Measurements from ENCODE around the gene EDAR. TPM values are rescaled to one million over a fixed set of nuclear protein-coding genes. Genes with fewer than 3 reads are reported as not detected.

The EDAR gene
- total and polyA plus RNA-seq, 10 of the 15 experiments (the other 5 are each of a cell fraction or from before 2014, with no cell fraction given) = 0.04 TPM; not detected in 9

DNA sequence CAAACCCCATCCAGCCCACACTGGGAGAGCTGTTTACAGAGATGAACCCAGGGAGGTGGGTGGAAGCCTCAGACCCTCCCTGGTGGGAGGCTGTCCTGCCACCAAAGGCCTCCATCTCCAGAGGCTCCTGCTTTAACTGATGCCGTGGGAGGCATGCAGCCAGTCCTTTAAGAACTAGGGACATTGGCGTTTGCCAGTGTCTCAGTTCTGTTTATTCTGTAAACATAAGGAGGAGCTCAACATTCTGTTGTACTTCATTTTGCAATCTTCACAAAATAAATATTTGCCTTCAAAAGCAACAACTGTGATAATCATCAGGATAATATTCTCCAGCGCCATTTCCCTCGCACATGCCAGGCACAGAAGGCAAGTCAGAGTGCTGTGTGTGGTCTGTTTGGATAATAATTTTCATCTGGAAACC lies 6.8 kb downstream of the EDAR start:
- WGBS (ENCODE audit: insufficient coverage, insufficient replicate concordance, low lambda C conversion rate, missing lambda C conversion rate) = 58% methylated on average over 4 of the region's 4 CpGs
- CTCF ChIA-PET = no interaction called here
- SMC1A ChIA-PET (ENCODE audit: uncharacterized antibody, unreplicated experiment) = no interaction called here
- Histone ChIP-seq H3K79me2 (ENCODE audit: control insufficient read depth, insufficient read depth, low read length) (no peaks in the 10 kb centered on the region), H3K27me3 (replicated peaks in 1 of 2; ENCODE audit: control insufficient read depth in 2 of 2, insufficient read depth in 2 of 2, low read length in 1 of 2) (peaks cover 0 to 1% of the 10 kb centered on the region in 2 experiments; a peak in 2 of 4 replicates), H3K9me3 (replicated peaks; ENCODE audit: control insufficient read depth, insufficient read depth, low read length) (no peaks in the 10 kb centered on the region), H3K27ac (ENCODE audit: control insufficient read depth, insufficient read depth) (no peak overlapping the region), H3K4me2 (ENCODE audit: control insufficient read depth, insufficient read depth) (no peak overlapping the region), H3K4me1 (ENCODE audit: control insufficient read depth, insufficient read depth, low read length) (no peaks in the 10 kb centered on the region), H3K36me3 (ENCODE audit: control insufficient read depth in 2 of 2, insufficient read depth in 2 of 2, low read length in 1 of 2) (no peaks in the 10 kb centered on the region), H2AFZ (ENCODE audit: control insufficient read depth, low read depth, low read length) (no peak overlapping the region), H3K9ac (ENCODE audit: control insufficient read depth, insufficient read depth, low read length) (no peak overlapping the region), H3K4me3 (no peak overlapping the region), H4K20me1 (ENCODE audit: control insufficient read depth, insufficient read depth) (no peaks in the 10 kb centered on the region)
- ATAC-seq (no peak), FAIRE-seq (no peak), DNase-seq (ENCODE audit: low read depth, low spot score) (no peak)
- TF ChIP-seq MTA3 (IDR thresholded peaks at IDR 0.05; ENCODE audit: borderline replicate concordance, low read length) (no peak), WRNIP1 (IDR thresholded peaks at IDR 0.05; ENCODE audit: borderline replicate concordance, low read depth, low read length) (no peak), NFYA (IDR thresholded peaks at IDR 0.05; ENCODE audit: borderline replicate concordance, low read depth, low read length) (no peak), CEBPB (IDR thresholded peaks at IDR 0.05; ENCODE audit: borderline replicate concordance in 1 of 2, low read depth in 2 of 2, low read length in 2 of 2) (no peak), RAD51 (IDR thresholded peaks at IDR 0.05) (no peak), ZNF274 (IDR thresholded peaks at IDR 0.05; ENCODE audit: insufficient read depth, insufficient read length) (no peak)
- TF ChIP-seq, protein P1, sequence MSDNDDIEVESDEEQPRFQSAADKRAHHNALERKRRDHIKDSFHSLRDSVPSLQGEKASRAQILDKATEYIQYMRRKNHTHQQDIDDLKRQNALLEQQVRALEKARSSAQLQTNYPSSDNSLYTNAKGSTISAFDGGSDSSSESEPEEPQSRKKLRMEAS (IDR thresholded peaks at IDR 0.05; ENCODE audit: low read depth, low read length) = no peak
- in situ Hi-C loops (cut with MboI) (no loop called here), intact Hi-C loops (cut with micrococcal nuclease; ENCODE audit: unreplicated experiment) (no loop called here)
- POLR2A ChIA-PET = no interaction called here
- no TSS peak for BruUV-seq (replicated peaks)
- RAD21 ChIA-PET (ENCODE audit: unreplicated experiment) = no interaction called here

DNA sequence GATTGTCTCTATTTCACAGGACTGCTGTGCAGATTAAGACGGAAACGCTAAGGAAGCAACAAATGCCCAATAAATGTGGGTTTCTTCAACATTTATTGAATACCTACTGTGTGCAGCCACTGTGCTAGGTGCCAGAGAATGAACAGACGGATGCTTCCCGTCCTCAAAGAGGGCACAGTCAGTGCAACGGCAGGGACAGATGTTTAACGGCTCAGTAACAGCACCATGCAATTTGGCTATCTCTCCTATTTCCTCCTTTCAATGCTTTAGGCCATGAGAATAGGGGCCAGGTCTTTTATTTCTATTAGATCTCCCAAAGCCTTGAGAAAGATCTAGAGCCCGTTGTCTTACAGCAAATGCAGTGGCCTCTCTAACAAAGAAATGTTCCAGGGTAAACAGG lies 7.2 kb downstream of the EDAR start:
- TF ChIP-seq MYC (IDR thresholded peaks at IDR 0.05; ENCODE audit: insufficient read depth, insufficient read length, insufficient replicate concordance, low read length, severe bottlenecking) = no peak
- TF ChIP-seq, protein P2, sequence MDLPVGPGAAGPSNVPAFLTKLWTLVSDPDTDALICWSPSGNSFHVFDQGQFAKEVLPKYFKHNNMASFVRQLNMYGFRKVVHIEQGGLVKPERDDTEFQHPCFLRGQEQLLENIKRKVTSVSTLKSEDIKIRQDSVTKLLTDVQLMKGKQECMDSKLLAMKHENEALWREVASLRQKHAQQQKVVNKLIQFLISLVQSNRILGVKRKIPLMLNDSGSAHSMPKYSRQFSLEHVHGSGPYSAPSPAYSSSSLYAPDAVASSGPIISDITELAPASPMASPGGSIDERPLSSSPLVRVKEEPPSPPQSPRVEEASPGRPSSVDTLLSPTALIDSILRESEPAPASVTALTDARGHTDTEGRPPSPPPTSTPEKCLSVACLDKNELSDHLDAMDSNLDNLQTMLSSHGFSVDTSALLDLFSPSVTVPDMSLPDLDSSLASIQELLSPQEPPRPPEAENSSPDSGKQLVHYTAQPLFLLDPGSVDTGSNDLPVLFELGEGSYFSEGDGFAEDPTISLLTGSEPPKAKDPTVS (IDR thresholded peaks at IDR 0.05; ENCODE audit: low read depth, low read length) = no peak
- TF ChIP-seq, protein P3, sequence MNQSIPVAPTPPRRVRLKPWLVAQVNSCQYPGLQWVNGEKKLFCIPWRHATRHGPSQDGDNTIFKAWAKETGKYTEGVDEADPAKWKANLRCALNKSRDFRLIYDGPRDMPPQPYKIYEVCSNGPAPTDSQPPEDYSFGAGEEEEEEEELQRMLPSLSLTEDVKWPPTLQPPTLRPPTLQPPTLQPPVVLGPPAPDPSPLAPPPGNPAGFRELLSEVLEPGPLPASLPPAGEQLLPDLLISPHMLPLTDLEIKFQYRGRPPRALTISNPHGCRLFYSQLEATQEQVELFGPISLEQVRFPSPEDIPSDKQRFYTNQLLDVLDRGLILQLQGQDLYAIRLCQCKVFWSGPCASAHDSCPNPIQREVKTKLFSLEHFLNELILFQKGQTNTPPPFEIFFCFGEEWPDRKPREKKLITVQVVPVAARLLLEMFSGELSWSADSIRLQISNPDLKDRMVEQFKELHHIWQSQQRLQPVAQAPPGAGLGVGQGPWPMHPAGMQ (IDR thresholded peaks at IDR 0.05; ENCODE audit: borderline replicate concordance) = no peak
- TF ChIP-seq RB1 (IDR thresholded peaks at IDR 0.05; ENCODE audit: borderline replicate concordance) = no peak
- TF ChIP-seq SMAD1 (IDR thresholded peaks at IDR 0.05; ENCODE audit: low read depth, partially characterized antibody) = no peak
- TF ChIP-seq JUND (IDR thresholded peaks at IDR 0.05; ENCODE audit: low read depth, low read length) = no peak
- no peak for TF ChIP-seq ASH2L (IDR thresholded peaks at IDR 0.05; ENCODE audit: borderline replicate concordance, low read depth)
- Histone ChIP-seq H3K79me2 (ENCODE audit: control insufficient read depth, insufficient read depth, low read length) (no peaks in the 10 kb centered on the region), H2AFZ (ENCODE audit: control insufficient read depth, low read depth, low read length) (no peak overlapping the region), H3K4me2 (ENCODE audit: control insufficient read depth, insufficient read depth) (no peak overlapping the region), H3K4me3 (no peak overlapping the region), H3K36me3 (ENCODE audit: control insufficient read depth in 2 of 2, insufficient read depth in 2 of 2, low read length in 1 of 2) (no peaks in the 10 kb centered on the region), H3K27ac (ENCODE audit: control insufficient read depth, insufficient read depth) (no peak overlapping the region), H3K9ac (ENCODE audit: control insufficient read depth, insufficient read depth, low read length) (no peak overlapping the region), H4K20me1 (ENCODE audit: control insufficient read depth, insufficient read depth) (no peaks in the 10 kb centered on the region), H3K4me1 (ENCODE audit: control insufficient read depth, insufficient read depth, low read length) (no peaks in the 10 kb centered on the region), H3K27me3 (replicated peaks in 1 of 2; ENCODE audit: control insufficient read depth in 2 of 2, insufficient read depth in 2 of 2, low read length in 1 of 2) (peaks cover 0 to under 1% of the 10 kb centered on the region in 2 experiments; a peak in 2 of 4 replicates), H3K9me3 (replicated peaks; ENCODE audit: control insufficient read depth, insufficient read depth, low read length) (no peaks in the 10 kb centered on the region)
- RAD21 ChIA-PET (ENCODE audit: unreplicated experiment) = no interaction called here
- CTCF ChIA-PET = no interaction called here
- 45% methylated on average over 7 of the region's 7 CpGs for WGBS (ENCODE audit: insufficient coverage, insufficient replicate concordance, low lambda C conversion rate, missing lambda C conversion rate)
- in situ Hi-C loops (cut with MboI) = no loop called here
- POLR2A ChIA-PET = no interaction called here
- intact Hi-C loops (cut with micrococcal nuclease; ENCODE audit: unreplicated experiment) = no loop called here
- no TSS peak for BruUV-seq (replicated peaks)
- DNase-seq (ENCODE audit: low read depth, low spot score) (no peak), FAIRE-seq (no peak), ATAC-seq (no peak)
- SMC1A ChIA-PET (ENCODE audit: uncharacterized antibody, unreplicated experiment) = no interaction called here
